Pancreas (tissue), 10 donors: Measurements from ENCODE around the gene RAD51B. TPM values are rescaled to one million over a fixed set of nuclear protein-coding genes. Genes with fewer than 3 reads are reported as not detected.
"Not testable (repeated sequence)": the region's sequence is repeated elsewhere in the genome, so short reads cannot be mapped to it uniquely, and the experiment has no call there.

Experiments
- ATAC-seq, 4 donors: fragments of 200-7000 bp; cut with Tn5 transposase; one replicate each; pipeline versions ENCODE4 v1.8.0 to v1.9.1; 2020; ENCODE audit warnings: mild to moderate bottlenecking in 4 of 4, moderate library complexity in 4 of 4
- DNase-seq, 6 donors: peaks; one replicate each; pipeline ENCODE4 v3.0.0-alpha.2; 2020
- FAIRE-seq: peaks from 2 replicates; lab custom pipeline; 2012; peaks lifted over from hg19 to GRCh38; lab: Jason Lieb, UNC
- H3K27ac ChIP-seq, 4 donors: fragments of 200-600 bp; sonication (generic); 1 replicate in 3 of 4; 2 replicates in 1 of 4; pipeline versions ENCODE4 v1.5.0 to v1.8.0; 2020
- H3K27me3 ChIP-seq, 4 donors: fragments of 200-600 bp; one replicate each; pipeline ENCODE4 v1.8.0; 2021
- H3K36me3 ChIP-seq, 3 donors: fragments of 200-600 bp; sonication (generic) in 1 of 3; one replicate each; pipeline versions ENCODE4 v1.5.0 to v1.8.0; 2020 to 2021
- H3K4me1 ChIP-seq, 3 donors: fragments of 200-600 bp; one replicate each; pipeline ENCODE4 v1.8.0; 2021
- H3K4me3 ChIP-seq, 4 donors: fragments of 200-600 bp; sonication (generic) in 2 of 4; one replicate each; pipeline versions ENCODE4 v1.5.0 to v1.8.0; 2020 to 2021
- H3K9me3 ChIP-seq, 4 donors: fragments of 200-600 bp; one replicate each; pipeline ENCODE4 v1.8.0; 2021
- CTCF ChIP-seq, 4 donors: fragments of 200-600 bp; sonication (generic) in 3 of 4; IDR thresholded peaks; one replicate each; pipeline versions ENCODE4 v1.5.0 to v1.8.0; 2021; ENCODE audit warnings: antibody characterized with exemption in 4 of 4
- WGBS, 2 donors: extraction: QIAGEN DNeasy Blood & Tissue Kit; methylation state at CpG; one replicate each; pipeline ENCODE4 v1.1.7; 2013; 5-methylcytosine and 5-hydroxymethylcytosine counted together
- intact Hi-C, 3 donors: fragments of 100-400 bp; cut with DNase I; formaldehyde crosslinking; loops; one replicate each; pipeline versions ENCODE4 v1.11.1 to v1.14.2; 2022
- polyA plus RNA-seq, 2 donors: library from polyadenylated mRNA; stranded (reverse); fragments of 200-250 nt; gene quantifications; one replicate each; pipeline ENCODE4 v1.2.3, GENCODE V29; 2013
- total RNA-seq, 6 donors: library from RNA; stranded (reverse); fragmentation: NEBNext Ultra II Directional in 4 of 6; extraction: Animal tissue kit (Norgen Biotek cat#: 25700) in 4 of 6; gene quantifications; one replicate each; pipeline versions ENCODE4 v1.2.1 to v1.2.4, GENCODE V29; 2021 to 2023
- donor health status: healthy with polysubstance abuse.
- donor health status: DM: no; HTN: no; CAD: no; lungs with moderate emphysema.
- donor health status: DM: no; HTN: no; CAD: no.
- donor health status: control.
- donor health status: control.
- donor health status: Bipolar disorder and iron deficiency.
- donor health status: DM: yes; HTN: yes; CAD: no.
- donor health status: DM: no; HTN: no; CAD: no.
- donor health status: DM: no; HTN: no; CAD: no.
- donor health status: DM: yes; HTN: yes; CAD: no.

The RAD51B gene
- total and polyA plus RNA-seq, 8 donors, result 1.1 to 17.3 (median 5.8) TPM

- no peak for TF ChIP-seq CTCF (IDR thresholded peaks at IDR 0.05)
- H3K27me3 ChIP-seq, result no peaks in the 10 kb centered on the region
- no peak overlapping the region for H3K27ac ChIP-seq
- H3K4me1 ChIP-seq, result peaks cover 0 to 5% (median 3%) of the 10 kb centered on the region in 3 donors
- DNase-seq (peak in 2 of 6 donors; percentile 2 to 11), ATAC-seq (no peak), FAIRE-seq (no peak)
- H3K9me3 ChIP-seq, result no peaks in the 10 kb centered on the region
- H3K36me3 ChIP-seq, result no peaks in the 10 kb centered on the region
- no peak overlapping the region for H3K4me3 ChIP-seq
- 93 to 96% methylated on average over 6 of the region's 6 CpGs for WGBS, 2 donors
- intact Hi-C loops, result no loop called here
Measured at GRCh38 chr14:68660495-68660894, 840.9 kb downstream of the RAD51B start.

DNA sequence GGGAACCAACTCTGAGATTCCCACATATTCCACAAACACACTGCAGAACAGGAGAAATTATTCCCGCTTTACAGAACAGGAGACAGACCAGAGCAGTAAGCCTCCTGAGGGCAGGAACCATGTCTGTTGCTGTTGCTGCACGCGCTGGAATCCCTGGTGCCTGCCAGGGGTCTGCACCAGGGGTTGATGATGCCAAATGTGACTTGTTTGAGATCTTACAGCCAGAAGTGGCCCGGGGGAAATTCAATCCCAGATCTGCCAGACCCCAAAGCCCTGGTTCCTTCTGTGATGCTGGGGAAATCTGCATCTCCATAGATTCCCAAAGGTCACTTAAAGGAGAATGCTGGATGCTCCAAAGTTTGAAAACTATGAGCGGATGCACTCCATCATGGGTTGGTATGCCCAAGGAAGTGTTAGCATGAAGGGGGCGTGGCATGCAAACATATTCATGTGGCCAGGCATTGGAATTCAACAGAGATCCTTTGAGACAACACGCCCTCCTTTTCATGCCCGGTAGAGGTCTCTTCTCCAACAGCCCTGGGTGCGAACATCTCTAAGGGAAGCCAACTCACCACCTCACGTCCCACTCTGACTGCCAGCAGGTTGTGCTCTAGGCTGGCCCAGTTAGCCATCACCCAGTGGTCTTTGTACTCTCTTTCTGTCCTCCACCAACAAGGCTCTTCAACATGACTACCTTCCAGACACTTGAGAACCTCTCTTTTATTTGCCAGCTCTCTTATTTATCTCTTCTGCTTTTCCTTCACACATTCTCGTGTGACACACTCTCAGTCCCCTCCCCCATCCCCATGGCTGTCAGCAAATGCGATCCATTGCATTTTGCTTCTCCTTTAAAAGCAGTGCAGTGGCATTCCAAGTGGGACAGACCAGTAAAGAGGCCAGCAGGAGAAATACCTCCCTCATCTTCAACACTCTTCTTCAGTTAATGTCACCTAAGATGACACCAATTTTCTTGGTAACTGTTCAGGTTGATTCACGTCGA is 841.9 kb downstream of the RAD51B start:
- Histone ChIP-seq H3K27me3 (no peaks in the 10 kb centered on the region), H3K9me3 (no peaks in the 10 kb centered on the region), H3K4me1 (peaks cover 0 to 8% (median 1%) of the 10 kb centered on the region in 3 donors), H3K27ac (no peak overlapping the region), H3K36me3 (no peaks in the 10 kb centered on the region), H3K4me3 (no peak overlapping the region)
- WGBS, 2 donors, result 90 to 93% methylated on average over 14 of the region's 14 CpGs
- intact Hi-C loops, result no loop called here
- peak in 2 of 6 donors; percentile 2 to 13 for DNase-seq
- ATAC-seq, result no peak
- no peak for FAIRE-seq
- TF ChIP-seq CTCF (IDR thresholded peaks at IDR 0.05), result no peak

DNA sequence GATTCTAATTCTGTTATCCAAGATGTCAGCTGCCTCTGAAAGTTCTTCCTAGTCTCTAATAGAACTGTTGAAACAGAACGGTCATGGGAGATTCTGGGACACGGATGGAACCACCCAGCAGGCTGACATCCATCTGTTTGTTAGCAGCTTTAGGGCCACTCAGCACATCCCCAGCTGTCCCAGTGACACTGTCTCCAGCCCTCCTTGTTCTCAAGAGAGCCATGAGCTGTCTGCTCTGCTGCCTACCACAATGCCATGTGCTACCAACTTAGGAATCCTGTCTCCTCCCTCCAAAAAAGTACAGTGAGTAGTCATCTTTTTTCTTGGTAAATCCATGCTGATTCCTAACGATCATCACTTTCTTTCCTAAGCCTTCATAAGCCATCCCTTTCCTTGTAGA is 842.8 kb downstream of the RAD51B start:
- 86% methylated on average over 3 of the region's 3 CpGs for WGBS, 2 donors
- no peak overlapping the region for H3K4me3 ChIP-seq
- H3K4me1 ChIP-seq, result peaks cover 0 to 16% (median 7%) of the 10 kb centered on the region in 3 donors
- no peaks in the 10 kb centered on the region for H3K9me3 ChIP-seq
- H3K36me3 ChIP-seq, result no peaks in the 10 kb centered on the region
- H3K27me3 ChIP-seq, result no peaks in the 10 kb centered on the region
- intact Hi-C loops, result no loop called here
- no peak overlapping the region for H3K27ac ChIP-seq
- FAIRE-seq, result no peak
- TF ChIP-seq CTCF (IDR thresholded peaks at IDR 0.05), result no peak
- ATAC-seq, result no peak
- peak in 1 of 6 donors; percentile 4 for DNase-seq

GRCh38 chr14:68662826-68663225 is 843.2 kb downstream of the RAD51B start:
- peaks cover 3 to 21% (median 9%) of the 10 kb centered on the region in 3 donors for H3K4me1 ChIP-seq
- intact Hi-C loops, result not testable (repeated sequence)
- DNase-seq, result peak in 2 of 6 donors; percentile 4 to 10

DNA sequence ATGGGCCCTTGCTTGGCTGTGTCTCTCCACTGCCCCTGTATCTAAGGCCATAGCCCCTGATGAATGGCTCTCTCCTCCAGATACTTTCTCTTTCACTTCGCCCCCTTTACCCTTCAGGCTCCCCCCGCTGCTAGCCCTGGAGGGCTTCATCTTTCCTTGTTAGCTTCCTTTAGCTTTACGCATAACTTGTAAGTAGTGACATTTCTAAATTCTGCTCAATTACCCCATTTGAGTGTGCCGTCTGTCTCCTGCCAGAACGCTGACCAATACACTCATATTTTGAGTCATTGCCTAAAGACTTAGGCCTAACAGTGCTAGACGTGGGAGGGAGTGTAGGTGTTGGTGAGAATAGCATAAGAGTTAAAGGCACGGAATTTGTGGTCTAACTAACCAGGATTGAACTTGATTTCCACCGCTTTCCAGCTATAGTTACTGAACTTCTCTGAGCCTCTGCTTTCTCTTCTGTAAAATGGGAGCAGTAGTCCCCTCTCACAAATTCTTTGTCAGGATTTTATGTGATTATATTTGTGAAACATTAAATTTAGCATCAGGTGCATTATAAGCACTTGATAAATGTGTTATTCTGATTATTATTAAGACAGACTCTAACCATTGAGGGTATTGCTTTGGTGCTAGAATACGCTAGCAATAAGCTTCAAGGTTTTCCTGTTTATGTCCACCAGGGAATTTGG is 844.0 kb downstream of the RAD51B start:
- no peak for FAIRE-seq

More at GRCh38 chr14:68662826-68663225, 843.2 kb downstream of the RAD51B start:
- not testable (repeated sequence) for H3K27ac ChIP-seq, H3K4me3 ChIP-seq, H3K27me3 ChIP-seq, FAIRE-seq, H3K36me3 ChIP-seq, H3K9me3 ChIP-seq, ATAC-seq
- WGBS, 2 donors, result 78 to 92% methylated on average over 5 to 6 of the region's 6 CpGs

More for the DNA sequence above, 844.0 kb downstream of the RAD51B start:
- H3K4me3 ChIP-seq, result no peak overlapping the region
- ATAC-seq, result no peak
- H3K4me1 ChIP-seq, result peaks cover 5 to 24% (median 14%) of the 10 kb centered on the region in 3 donors
- H3K27me3 ChIP-seq, result no peaks in the 10 kb centered on the region
- H3K36me3 ChIP-seq, result no peaks in the 10 kb centered on the region
- WGBS, 2 donors, result 92 to 93% methylated on average over 9 of the region's 9 CpGs
- no peak for TF ChIP-seq CTCF (IDR thresholded peaks at IDR 0.05)
- peak in 1 of 6 donors; percentile 4 for DNase-seq
- H3K27ac ChIP-seq, result no peak overlapping the region
- no peaks in the 10 kb centered on the region for H3K9me3 ChIP-seq
- intact Hi-C loops, result no loop called here
